Measurements from ENCODE around the gene BAIAP2. TPM values are rescaled to one million over a fixed set of nuclear protein-coding genes. Genes with fewer than 3 reads are reported as not detected.
A peak's percentile ranks its signal among the peaks of the same experiment; 100 is the strongest.

Gene BAIAP2
- 100 to 1,000 TPM in 5 of 6 donors, 10 to 100 TPM in 1; 90.7 to 231 (median 123) TPM for total RNA-seq

DNA sequence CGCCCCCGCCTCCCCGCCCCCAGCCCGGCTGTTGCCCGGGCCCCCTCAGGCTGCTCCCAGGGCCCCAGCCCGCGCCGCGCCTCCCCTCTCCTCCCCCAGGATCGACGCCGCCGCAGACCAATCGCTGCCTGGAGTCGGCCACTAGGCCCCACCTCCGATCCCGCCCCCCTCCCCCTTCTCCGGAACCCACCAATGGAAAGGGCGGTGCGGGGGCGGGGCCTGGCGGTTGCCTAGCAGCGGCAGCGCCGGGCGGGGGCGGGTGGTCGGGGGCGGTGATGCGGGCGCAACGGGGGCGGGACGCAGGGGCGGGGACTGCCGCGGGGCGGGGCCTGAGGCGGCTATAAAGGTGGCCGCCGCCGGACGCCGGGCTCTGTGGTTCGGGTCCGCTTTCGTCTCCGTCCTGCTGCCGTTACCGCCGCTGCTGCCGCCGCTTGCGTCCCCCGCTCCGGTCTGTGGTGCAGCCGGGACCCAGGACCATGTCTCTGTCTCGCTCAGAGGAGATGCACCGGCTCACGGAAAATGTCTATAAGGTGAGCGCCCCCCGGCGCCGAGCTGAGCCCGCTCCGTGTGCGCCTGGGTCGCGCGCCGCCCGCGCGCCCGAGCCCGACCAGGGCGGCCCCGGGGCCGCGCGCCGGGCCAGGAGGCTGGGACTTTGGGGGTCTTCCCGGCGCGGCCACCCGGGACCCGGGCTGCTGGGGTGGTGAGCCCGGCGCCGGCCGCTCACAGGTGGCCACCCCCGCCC, at the start of gene BAIAP2:
TSS of gene BAIAP2 (plus strand) at position 373 of the 742 bp plus-strand sequence. CDS start at position 477, 104 bp downstream.
- no CpG with 5 or more reads among the region's 92 CpGs for WGBS, 2 donors
- H3K36me3 ChIP-seq, result peaks cover 0 to 4% (median 0%) of the 10 kb centered on the region in 4 donors
- ATAC-seq (ENCODE audit: low FRiP score in 2 of 2) (peak; percentile 78 to 91), DNase-seq (peak; percentile 95 to 100)
- H3K4me3 ChIP-seq, result peak within 1 kb of the TSS; percentile 66 to 94 (median 82)
- H3K27me3 ChIP-seq, result no peaks in the 10 kb centered on the region
- no peaks in the 10 kb centered on the region for H3K9me3 ChIP-seq
- peaks cover 59 to 83% (median 77%) of the 10 kb centered on the region in 4 donors for H3K4me1 ChIP-seq
- peak; percentile 80 to 99 (median 91) for TF ChIP-seq POLR2A (IDR thresholded peaks at IDR 0.05)
- TF ChIP-seq, protein P1, sequence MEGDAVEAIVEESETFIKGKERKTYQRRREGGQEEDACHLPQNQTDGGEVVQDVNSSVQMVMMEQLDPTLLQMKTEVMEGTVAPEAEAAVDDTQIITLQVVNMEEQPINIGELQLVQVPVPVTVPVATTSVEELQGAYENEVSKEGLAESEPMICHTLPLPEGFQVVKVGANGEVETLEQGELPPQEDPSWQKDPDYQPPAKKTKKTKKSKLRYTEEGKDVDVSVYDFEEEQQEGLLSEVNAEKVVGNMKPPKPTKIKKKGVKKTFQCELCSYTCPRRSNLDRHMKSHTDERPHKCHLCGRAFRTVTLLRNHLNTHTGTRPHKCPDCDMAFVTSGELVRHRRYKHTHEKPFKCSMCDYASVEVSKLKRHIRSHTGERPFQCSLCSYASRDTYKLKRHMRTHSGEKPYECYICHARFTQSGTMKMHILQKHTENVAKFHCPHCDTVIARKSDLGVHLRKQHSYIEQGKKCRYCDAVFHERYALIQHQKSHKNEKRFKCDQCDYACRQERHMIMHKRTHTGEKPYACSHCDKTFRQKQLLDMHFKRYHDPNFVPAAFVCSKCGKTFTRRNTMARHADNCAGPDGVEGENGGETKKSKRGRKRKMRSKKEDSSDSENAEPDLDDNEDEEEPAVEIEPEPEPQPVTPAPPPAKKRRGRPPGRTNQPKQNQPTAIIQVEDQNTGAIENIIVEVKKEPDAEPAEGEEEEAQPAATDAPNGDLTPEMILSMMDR (IDR thresholded peaks at IDR 0.05), result peak in 2 of 6 experiments; percentile 20 to 27
- peak; percentile 98 to 99 for TF ChIP-seq POLR2AphosphoS5 (IDR thresholded peaks at IDR 0.05)
- TF ChIP-seq EP300 (IDR thresholded peaks at IDR 0.05), result peak in 1 of 4 donors; percentile 76
- H3K27ac ChIP-seq, result peak within 1 kb of the TSS; percentile 79 to 91 (median 86)

- no peak overlapping the region for H3K4me3 ChIP-seq
- no peak for ATAC-seq (ENCODE audit: low FRiP score in 2 of 2)
- no peak for TF ChIP-seq POLR2A (IDR thresholded peaks at IDR 0.05)
- TF ChIP-seq EP300 (IDR thresholded peaks at IDR 0.05), result no peak
- TF ChIP-seq POLR2AphosphoS5 (IDR thresholded peaks at IDR 0.05), result no peak
Observed at GRCh38 chr17:80986046-80986445, 48.9 kb upstream of the BAIAP2 start.

GRCh38 chr17:80986816-80987475, 48.0 kb upstream of the BAIAP2 start:
- Histone ChIP-seq H3K36me3 (no peaks in the 10 kb centered on the region), H3K27me3 (no peaks in the 10 kb centered on the region), H3K9me3 (no peaks in the 10 kb centered on the region), H3K4me1 (peaks cover 5 to 25% (median 19%) of the 10 kb centered on the region in 4 donors), H3K27ac (no peak overlapping the region), H3K4me3 (no peak overlapping the region)
- 55 to 72% methylated on average over 3 to 18 of the region's 18 CpGs for WGBS, 2 donors
- ATAC-seq (ENCODE audit: low FRiP score in 2 of 2), result peak; percentile 38 to 61
- peak; percentile 54 to 55 for DNase-seq
- TF ChIP-seq, protein P1 (IDR thresholded peaks at IDR 0.05), result no peak
- TF ChIP-seq POLR2A (IDR thresholded peaks at IDR 0.05), result no peak
- no peak for TF ChIP-seq POLR2AphosphoS5 (IDR thresholded peaks at IDR 0.05)
- no peak for TF ChIP-seq EP300 (IDR thresholded peaks at IDR 0.05)

More at GRCh38 chr17:80986046-80986445, 48.9 kb upstream of the BAIAP2 start:
- Histone ChIP-seq H3K4me1 (peaks cover 11 to 27% (median 24%) of the 10 kb centered on the region in 4 donors), H3K27ac (no peak overlapping the region), H3K27me3 (peaks cover 0 to 2% (median under 1%) of the 10 kb centered on the region in 4 donors), H3K36me3 (no peaks in the 10 kb centered on the region), H3K9me3 (no peaks in the 10 kb centered on the region)
- no peak for DNase-seq
- WGBS, 2 donors, result 80 to 88% methylated on average over 3 to 7 of the region's 7 CpGs

DNA sequence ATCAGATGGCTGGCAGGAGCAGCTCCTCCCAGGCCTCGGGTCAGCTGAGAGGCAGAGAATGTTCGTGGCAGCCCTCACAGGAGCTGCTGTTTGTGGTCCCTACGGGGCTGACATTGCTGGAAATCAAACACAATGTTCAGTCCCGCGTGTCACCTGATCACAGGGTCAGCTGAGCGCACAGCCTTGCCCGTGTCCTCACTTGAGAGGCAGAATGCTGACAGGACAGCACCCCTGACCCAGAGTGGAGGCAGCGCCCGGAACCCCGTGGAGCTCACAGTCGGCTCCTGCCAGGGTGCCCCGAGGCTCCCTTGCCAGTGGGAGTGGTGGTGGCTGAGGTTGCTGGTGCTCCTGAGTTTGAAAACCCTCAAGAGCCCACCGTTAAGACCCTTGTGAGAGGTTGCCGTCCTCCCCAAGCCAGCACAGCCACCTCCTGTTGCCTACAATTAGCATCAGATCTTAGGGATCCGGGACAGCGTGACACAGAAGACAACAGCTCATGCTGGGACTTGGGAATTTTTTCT, 47.0 kb upstream of the BAIAP2 start:
- H3K4me3 ChIP-seq, result no peak overlapping the region
- TF ChIP-seq POLR2AphosphoS5 (IDR thresholded peaks at IDR 0.05), result no peak
- TF ChIP-seq POLR2A (IDR thresholded peaks at IDR 0.05), result peak in 1 of 4 donors; percentile 53
- TF ChIP-seq EP300 (IDR thresholded peaks at IDR 0.05), result no peak
- TF ChIP-seq, protein P1 (IDR thresholded peaks at IDR 0.05), result no peak
- H3K27ac ChIP-seq, result peak overlapping the region in 1 of 4 donors; percentile 8
- DNase-seq (peak in 1 of 2 donors; percentile 56), ATAC-seq (ENCODE audit: low FRiP score in 2 of 2) (no peak)
- H3K27me3 ChIP-seq, result no peaks in the 10 kb centered on the region
- peaks cover 9 to 34% (median 26%) of the 10 kb centered on the region in 4 donors for H3K4me1 ChIP-seq
- H3K36me3 ChIP-seq, result no peaks in the 10 kb centered on the region
- WGBS, 2 donors, result 62 to 70% methylated on average over 4 to 16 of the region's 16 CpGs
- no peaks in the 10 kb centered on the region for H3K9me3 ChIP-seq

DNA sequence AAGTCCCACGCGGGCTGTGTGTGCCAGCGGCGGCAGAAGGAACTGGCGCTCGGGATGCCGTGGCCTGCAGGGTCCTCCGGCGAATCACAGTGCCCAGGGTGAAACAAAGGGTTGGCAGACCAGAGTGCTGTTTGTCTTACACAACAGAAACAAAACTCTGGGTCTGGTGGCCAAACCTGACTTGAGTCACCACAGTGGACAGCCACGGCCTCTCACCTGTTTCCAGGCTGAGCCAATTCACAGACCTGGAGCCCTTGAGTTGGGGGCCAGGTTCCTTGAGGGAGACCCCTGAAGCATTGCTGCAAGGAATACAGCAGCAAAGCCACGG, 45.4 kb upstream of the BAIAP2 start:
- ATAC-seq (ENCODE audit: low FRiP score in 2 of 2) (no peak), DNase-seq (no peak)
- Histone ChIP-seq H3K4me3 (no peak overlapping the region), H3K27ac (no peak overlapping the region), H3K4me1 (peaks cover 19 to 49% (median 37%) of the 10 kb centered on the region in 4 donors), H3K9me3 (no peaks in the 10 kb centered on the region), H3K27me3 (no peaks in the 10 kb centered on the region), H3K36me3 (peaks cover 0 to 4% (median 1%) of the 10 kb centered on the region in 4 donors)
- TF ChIP-seq, protein P1 (IDR thresholded peaks at IDR 0.05), result no peak
- TF ChIP-seq POLR2AphosphoS5 (IDR thresholded peaks at IDR 0.05) (no peak), EP300 (IDR thresholded peaks at IDR 0.05) (no peak)
- WGBS, 2 donors, result 69 to 83% methylated on average over 1 to 11 of the region's 11 CpGs
